Cerebellar nuclear complex (tissue), 1 donor: ENCODE measurements around the gene BTBD8.

Experiments
- DNase-seq, 2 experiments: peaks; one replicate each; lab custom pipeline; 2025; lab: John Stamatoyannopoulos, UW

Gene BTBD8

GRCh38 chr1:92192246-92192645, 112.1 kb downstream of the BTBD8 start:
- no peak for DNase-seq

GRCh38 chr1:92194511-92194910, 114.4 kb downstream of the BTBD8 start:
- DNase-seq: no peak

GRCh38 chr1:92201973-92202372, 121.8 kb downstream of the BTBD8 start:
- no peak for DNase-seq

GRCh38 chr1:92203105-92203504, 123.0 kb downstream of the BTBD8 start:
- DNase-seq: no peak

GRCh38 chr1:92210701-92211100, 130.6 kb downstream of the BTBD8 start:
- no peak for DNase-seq

- DNase-seq: no peak
Observed at GRCh38 chr1:92211166-92211565, 131.0 kb downstream of the BTBD8 start.

GRCh38 chr1:92217721-92218120, 137.6 kb downstream of the BTBD8 start, which contains the start of gene C1orf146:
TSS of gene C1orf146 (plus strand) at chr1:92217915. CDS start at chr1:92231421, 13,506 bp downstream.
- no peak for DNase-seq

- DNase-seq: no peak
Observed at GRCh38 chr1:92218559-92218958, 138.4 kb downstream of the BTBD8 start.

GRCh38 chr1:92219028-92219427, 138.9 kb downstream of the BTBD8 start:
- DNase-seq: no peak

- no peak for DNase-seq
Observed at GRCh38 chr1:92228401-92228800, 148.3 kb downstream of the BTBD8 start.

- DNase-seq: no peak
Observed at GRCh38 chr1:92230736-92231135, 150.6 kb downstream of the BTBD8 start.
